Inferior parietal cortex (tissue), 1 donor: ENCODE data around the gene EFNA5.

ENCODE experiments used
- DNase-seq: peaks from one replicate; pipeline ENCODE4 v3.0.0-alpha.2; 2016; ENCODE audit errors: extremely low spot score

The EFNA5 gene

DNA sequence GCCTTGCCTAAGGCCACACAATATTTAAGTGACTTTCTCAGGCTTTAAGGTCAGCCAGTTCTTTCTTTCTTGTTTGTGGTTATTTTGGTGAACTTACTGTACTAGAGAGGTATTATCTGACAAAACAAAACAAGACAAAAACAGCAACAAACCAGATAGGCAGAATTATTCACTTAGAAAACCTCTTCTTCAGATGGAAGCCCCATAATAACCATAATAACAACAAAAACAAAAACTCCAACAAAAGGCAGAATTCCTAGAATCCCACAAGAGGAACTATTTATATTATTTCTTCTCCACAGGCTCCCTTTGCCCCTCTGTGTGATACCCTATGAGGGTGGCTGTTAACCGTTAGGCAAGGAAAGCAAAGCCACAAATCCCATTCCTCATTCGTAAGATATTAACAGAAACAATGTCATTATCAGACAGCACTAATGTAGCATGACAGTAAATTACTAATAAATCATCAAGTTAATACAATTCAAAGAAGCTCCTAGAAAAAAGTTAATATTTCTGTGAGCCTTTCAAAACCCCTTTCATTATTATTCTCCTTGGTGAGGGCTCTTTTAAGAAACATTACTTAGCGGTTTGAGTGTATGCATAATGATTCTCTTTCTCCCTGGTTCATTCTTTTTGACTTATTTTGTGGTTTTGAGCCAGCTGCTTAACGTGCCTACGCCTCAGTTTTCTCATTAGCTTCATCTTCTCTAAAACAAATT lies 274.9 kb downstream of the EFNA5 start:
- DNase-seq: no peak

DNA sequence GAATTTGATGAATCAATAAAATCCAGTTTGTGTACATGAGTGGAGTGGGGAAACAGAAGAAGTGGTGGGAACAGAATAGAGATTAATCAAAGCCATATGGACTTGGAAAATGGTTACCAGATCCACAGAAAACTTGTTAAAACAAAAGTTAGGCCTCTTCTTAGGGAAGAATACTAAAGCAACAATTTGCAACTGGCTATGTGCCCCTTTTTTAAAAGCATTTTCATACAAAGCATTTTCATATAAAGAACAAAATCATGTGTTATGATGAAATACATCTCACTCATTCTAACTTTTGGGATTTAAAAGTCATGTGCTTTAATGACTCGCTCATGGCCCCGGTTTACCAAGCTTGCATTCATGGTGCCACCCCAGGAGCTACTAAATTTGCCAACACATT lies 276.9 kb downstream of the EFNA5 start:
- DNase-seq: no peak

DNA sequence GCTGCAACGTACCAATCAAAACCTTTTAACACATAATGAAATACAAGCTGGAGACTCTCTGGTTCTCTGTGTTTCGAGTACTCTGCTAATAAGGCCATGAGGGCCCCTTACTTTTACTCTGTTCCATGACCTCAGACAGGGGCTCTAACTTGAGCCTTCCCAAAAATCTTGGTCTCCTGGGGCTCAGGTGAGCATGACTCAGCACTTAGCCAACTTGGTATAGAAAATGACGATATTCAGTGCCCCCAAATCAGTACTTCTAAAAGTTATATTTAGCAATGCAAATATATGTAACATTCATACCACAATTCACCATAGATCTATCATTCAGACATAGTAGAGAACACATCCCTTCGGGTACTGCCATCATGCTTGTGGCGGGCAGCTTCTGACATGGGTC lies 278.9 kb downstream of the EFNA5 start:
- no peak for DNase-seq

DNA sequence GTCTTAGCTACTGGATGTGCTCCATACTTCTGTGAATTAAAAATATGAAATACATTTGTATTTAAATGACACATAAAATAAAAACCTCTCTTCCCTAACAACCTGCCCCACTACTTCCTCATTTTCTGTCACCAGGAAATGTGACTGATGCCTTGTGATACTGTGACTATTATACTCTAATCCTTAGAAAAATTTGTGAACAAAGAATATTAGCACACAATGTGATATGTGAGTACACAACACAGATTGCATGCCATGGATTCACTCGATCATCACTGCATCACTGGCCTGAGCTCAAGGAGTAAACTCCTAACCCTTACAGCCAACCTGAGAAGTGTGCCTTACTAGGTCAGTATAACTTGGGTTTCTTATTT lies 281.0 kb downstream of the EFNA5 start:
- DNase-seq: no peak

DNA sequence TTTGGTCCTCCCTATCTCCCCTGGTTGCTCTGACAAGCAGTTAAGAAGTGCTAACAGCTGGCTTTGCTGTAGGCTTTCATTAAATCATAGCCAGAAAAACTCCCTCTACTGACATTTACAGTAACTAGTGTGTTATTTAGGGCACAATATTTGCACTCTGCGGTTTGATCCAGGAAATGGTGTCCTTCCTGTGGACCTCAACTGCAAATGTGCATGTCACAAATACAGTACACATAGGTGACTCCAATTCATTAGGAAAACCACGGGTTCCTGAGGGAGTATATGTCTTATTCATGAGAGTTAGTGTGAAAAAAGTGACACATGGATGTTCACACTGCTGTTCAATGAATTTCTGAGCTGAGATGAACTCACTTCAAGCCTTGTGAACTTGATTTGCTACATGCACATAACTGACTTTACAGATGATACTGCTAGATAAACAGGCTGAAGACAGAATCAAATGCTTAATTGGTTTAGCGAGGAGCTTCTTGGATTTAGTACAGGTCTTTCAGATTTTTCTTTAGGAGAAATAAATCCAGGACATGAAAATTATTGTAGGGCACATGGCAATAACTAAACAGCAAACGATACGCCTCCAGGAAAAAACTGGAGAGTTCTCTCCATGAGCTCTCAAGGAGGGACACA lies 281.5 kb downstream of the EFNA5 start:
- no peak for DNase-seq

DNA sequence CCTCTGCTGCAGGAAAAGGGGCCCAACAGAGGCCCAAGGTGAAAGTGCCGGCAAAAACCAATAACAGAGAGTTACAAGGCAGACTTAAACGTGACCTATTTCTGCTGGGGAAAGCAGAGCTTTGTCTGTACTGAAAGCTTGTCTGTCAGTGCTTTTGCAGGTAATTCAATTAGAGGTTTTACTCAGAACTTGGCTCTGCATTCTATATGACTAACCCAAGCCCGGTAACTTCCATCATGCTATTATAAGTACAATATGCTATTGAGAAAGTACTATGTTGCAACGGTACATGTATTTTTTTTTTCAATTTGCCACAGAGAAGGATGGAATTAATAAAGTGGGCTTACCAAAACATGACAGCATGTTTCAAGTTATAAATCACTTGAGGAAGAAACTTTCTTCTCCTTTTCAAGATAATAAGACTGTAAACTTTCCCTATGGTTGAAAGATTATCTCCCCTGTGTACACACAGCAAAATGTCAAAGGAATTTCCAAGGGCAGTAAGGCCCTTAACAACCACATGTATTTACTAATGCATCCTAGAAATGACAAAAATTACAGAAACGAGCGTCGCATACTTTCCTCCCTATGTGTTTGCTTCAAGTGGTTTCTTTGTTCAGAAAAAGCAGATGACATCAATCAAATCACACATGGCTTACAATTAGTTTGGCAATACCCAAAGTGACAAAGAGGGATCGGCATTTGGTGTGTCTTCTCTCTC lies 282.4 kb downstream of the EFNA5 start:
- DNase-seq: no peak

DNA sequence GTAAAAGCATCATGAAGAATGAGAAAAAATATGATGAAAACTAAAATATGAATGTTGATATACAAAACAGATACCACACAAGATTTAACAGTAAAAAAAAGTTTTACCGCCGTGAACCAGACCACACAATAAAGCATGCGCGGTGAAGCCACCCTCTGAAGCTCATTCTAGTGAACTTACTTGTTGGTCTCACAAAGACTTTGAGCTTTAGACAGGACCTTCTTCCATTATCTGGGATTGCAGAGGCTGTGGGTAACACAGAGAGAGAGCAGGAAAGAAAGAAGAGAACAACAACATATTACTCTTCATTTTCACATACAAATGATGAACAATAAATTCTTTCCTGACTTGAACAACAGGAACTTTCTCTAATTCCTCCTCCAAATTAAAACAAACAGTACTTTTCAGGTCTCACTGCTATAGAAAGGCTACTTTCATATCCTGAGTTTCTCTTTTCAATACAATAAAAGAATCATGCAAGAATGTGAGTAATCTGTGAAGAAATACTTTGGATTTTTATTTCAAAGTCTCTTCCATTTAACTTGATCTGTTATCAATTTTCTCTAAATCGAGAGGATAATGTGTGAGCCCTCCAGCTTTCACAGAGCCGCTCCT lies 283.1 kb downstream of the EFNA5 start:
- no peak for DNase-seq

DNA sequence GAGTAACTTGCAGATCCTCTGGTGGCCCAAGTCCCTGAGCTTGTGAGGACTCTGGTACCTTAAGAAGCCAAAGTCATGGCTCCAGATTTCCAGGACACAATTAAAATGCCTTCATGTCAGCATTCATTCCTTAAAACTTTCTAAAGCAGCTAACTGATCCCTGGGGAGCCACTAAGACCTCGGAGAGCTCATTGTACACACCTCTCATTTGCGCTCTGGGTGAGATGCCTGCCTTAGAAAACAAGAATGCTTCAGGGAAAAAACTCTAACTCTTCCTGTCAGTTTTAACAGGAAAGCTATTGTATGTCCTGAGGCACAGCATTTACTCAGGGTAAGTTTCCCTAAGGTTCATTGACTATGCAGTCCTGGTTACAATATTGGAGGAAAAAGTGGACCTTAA lies 285.0 kb downstream of the EFNA5 start:
- no peak for DNase-seq

DNA sequence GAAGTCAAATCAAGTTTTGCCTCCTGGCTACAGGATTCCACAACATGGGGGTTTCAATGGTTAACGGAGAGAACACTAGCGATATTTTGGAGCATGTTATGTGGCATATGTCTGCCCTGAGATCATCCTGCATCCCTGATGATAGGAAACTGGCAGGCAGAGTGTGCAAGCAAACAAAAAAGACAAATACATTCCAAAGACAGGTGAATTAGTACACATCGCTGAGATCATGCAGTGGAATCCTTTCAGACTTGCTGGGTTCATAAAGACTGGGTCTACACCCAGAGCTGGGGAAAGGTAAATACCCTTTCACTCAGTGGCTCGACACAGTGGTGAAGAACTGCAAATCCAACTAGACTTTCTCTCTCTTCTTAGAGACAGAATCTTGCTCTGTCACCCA lies 286.5 kb downstream of the EFNA5 start:
- no peak for DNase-seq

DNA sequence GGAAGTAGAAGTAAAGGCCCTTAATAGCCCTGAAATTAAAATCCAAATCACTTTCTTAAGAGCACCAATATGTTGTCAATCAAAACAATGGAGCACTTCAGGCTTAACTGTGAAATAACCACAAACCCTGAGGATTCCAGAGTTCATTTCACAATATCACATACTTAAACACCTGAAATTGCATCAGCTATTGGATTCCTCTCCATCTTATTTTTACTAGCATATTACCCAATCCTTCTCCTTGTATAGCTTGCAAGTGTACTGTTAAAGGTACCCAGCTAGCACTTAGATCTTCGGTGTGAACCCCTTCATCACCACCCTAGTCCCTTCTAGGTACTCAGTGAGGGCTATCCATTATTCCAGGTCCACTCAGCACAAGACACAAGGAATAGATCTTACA lies 287.3 kb downstream of the EFNA5 start:
- no peak for DNase-seq

DNA sequence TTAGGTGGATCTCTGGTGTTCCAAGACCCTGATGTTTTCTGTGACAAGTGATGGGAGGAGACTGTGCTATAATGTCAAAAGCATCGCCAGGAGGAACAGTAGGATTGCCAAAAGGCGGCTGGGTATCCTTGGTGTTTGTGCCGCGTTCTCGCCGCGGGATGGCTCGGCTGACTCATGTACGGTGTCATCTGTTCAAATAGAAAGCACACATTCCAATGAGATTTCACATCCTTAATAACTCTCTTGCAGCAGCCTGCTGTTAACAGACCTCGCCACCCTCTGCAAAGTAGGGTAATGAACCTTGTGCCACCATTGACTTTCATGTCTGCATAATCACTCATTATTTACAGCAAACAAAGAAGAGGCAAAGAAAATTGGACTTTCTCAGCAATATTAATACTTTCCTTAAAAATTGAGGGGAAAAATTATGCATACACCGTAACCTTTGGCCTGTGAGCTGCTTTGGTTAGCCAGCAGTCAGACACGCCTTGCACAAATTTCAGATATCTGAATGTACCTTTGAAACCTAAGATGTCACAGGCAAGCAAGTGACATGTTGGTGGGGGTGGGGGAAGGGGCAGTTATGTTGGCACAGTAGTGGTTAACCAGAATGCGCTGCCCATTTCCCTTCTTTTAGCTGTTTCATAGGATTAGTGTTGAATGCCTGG lies 289.4 kb downstream of the EFNA5 start:
- DNase-seq: no peak

DNA sequence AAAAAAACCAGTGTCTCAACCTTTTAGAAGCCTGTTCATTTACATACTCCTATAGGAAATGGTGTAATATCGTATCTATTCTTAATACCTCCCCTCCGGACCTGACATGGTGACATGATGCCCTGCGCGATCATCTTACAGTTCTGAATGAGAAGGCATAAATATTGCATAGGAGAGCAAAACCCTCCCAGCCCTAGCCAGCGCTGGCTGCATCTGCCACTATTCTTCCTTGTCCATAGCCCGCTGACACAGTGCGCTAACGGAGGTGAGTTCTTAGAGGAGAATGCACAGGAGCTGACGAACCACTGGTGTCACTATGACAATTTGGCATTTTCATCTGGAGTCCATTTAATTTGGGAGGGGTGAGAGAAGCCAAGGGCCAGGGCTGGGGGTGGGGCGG lies 290.1 kb downstream of the EFNA5 start:
- DNase-seq: no peak

DNA sequence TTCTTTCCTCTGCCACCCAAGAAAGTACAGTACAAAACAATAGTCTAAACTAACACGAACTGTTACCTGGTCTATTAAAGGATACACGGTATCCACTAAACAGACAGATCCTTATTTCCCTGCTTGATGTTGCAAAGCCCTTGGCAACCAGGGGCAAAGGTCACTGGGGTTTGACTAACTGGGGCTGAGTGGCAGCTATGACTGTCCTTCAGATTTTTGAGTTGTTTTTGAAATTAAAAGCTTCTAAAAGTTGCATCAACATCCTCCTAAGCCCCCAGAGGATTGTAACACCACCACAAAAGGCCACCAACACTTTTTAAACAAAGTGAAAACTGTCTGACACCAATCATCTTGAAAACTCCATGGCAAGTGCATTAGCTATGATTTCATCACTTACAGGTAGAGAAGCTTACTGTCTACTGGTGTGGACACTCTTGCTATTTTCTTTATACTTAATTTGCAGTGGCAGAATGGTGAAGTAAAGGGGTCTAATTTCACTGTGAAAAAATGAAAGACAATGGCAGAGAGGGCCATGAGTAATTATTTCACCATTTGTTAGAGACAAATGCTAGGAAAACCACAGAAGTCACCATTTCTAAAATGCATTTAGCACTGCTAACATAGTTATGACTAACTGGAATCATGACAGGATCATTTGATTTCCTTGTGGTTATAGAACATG lies 292.4 kb downstream of the EFNA5 start:
- DNase-seq: no peak

DNA sequence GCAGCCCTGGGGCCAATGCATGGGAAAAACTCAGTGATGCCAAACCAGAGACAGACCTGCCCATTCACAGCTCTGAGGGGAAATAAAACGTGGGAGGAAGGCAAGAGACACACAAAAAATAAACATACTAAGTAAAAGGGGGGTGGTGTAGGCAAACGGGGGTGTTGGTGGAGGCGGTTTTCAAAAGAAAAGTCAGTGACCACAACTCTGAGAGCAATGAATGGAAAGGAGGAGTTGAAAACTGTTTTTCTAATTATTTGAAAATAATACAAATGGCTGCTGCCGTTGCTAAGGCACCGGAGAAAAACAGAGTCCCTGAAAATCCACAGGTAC lies 293.5 kb downstream of the EFNA5 start:
- no peak for DNase-seq

DNA sequence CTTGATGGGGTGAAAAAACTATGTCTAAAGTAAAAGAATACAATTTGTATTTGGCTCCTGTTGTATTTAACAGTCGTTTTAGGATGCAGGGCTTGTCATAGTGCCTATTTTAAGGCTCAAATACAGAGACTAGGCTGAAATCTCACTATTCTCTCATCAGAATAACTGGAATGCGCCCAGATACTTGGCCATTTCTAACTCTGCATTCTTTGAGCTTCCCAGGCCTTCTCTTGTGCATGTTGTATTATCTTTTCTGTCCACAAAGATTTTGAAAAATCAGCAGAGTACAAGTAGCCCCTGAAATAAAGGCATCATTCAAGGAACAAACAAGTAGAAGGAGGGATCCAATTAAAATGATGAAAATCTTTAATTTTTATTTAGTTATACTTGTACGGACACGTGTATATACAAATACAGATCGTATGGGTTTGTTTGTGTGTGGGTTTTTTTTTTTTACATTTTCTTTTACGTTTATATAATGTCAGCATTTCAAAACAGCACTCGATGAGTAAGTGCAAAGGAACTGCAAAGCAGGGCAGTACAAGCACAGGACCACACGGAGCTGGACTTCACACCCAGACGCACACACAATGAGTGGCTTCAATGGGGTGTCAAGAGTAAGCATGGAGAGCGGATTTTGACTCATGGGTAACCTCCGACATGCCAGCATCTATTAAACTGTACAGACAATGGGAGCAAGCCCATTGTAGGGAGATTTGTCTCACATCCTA lies 294.0 kb downstream of the EFNA5 start:
- no peak for DNase-seq

DNA sequence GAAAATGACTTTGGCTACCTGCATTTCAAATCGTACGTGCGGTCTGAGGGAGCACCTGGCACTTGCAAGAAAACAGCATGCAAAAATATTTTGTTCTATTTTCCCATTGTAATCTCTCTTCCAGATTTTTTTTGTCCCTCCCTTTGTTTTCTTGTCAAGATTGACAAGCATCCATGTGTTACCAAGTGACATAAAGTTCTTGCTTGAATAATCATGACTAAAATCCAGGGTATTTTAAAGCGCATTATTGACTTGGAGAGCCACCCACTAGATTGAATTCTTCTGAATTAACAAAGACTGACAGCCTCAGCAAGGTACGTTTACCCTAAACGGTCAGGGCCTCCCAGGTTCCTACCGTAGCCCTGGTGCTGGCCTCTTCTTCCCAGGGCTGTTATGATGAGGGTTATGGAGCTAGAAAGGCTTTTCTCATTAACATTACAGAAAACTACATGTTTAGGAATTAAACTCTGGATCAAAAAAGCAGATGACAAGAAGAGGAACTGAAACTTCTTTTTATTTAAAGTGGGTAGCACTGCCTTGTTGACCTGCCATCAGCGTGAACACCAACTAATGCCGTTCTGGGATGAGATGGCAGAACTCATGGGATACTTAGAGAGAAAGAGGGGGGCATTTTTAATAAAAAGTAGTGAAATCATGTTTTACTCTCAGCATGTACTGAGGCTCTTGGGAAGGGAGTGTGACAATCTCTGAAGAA lies 297.0 kb downstream of the EFNA5 start:
- DNase-seq: no peak

DNA sequence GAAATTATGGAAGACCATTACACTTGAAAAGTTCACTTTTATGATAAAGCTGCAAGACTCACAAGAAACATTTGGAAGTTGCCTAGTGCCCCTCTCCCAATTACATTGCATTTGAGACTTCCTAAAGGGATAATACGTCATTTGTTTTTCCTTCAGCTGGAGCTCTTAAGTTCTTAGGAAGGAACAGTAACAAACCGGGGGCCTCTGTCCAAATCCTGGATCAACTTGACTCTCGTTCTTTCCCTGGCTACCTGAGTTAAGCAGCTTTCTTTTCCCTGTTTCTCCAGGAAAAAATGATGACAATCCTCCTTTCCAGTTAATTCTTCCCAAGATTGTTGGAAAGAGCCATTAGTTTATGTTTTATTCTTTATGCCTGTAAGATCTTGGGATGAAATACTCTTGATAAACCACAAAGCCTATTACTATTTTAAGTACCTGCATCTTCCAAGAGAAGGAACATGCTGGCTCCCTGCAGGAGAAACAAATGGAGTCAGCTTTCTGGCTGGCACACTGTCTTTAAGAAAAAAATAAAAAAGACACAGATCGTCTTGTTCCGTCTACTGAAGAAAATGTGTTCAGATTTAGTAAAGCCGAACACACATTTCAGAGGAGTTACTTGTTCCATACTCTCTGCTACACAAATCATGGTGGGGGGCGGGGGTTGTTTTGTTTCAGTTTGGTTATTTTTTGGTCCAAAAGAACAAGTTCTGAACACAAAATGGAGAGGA lies 297.9 kb downstream of the EFNA5 start:
- DNase-seq: no peak

DNA sequence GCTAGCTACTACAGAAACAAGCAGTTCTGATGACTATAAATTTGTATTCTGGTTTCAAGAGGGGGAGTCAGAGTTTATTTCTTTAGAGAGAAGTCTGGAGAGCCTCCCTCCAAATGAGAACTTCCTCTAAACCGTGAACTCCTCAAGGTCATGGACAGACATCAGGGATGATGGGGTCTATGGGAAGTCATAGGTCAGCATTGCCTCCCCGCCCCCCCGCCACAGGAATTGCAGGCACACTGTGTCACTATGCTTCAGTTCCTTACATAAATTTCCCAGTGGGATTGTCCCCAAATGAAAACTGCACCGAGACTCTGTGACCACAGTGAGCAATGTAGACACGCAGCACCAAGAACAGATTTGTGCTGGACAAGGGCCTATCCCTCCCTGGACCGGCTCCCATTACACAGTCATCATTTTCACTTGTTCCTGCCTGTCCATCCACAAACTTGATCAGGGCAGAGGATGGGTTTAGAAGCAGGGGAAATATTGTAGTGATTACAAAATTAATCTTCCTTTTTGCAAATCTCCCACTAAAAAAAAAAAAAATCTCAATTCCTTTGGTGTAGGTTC lies 300.3 kb downstream of the EFNA5 start:
- DNase-seq: no peak

DNA sequence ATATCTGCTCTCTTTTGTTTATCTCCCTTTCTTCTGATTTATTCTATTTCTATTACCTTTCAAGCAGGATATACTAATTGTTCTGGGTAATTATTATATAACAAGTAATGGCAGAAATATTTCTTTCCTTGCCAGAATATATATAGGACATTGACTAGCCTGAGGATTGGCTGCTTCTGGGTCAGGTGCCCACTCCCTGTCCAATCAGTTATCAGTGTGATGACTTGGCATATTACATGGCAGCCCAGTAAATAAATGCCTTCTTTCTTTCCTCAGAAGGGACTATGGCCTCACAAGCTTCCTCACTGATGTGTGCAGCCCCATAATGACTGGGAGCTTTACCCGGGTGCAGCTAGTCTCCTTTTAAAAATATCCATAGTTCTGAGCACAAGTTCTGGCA lies 301.1 kb downstream of the EFNA5 start:
- DNase-seq: no peak
